ENCODE data around the gene ASH1L.

ASH1L gene

DNA sequence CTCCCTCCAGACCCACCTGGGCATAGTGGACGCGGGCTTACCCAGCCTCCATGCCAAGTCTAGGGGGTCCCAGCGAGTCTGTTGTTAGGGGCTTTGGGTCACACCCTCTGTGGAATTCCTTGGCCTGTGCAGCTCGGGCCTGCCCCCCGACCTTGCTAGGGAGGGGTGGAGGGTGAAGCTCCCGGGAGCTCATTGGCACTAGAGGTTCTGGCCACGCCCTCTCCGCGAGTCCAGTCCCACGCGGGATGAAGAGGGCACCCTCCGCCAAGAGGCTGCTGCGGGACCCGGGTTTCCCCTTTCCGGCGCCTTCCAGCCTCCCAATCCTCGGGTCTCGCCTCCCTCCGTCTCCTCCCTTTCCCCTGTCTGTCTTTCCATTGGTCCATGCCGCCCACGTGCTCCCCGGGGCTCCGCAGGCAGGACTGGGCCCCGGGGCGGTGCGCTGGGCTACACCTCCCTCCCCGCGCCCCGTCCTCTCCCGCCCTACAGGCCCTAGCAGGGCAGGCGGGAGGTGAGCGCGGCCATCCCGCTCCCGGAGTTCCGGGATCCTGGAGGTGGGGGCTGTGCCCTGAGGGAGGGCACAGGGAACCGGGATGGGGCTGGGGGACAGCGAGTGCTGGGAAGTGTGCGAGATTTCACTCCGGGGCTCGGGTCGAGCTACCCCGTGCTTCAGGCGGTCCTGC is 238.4 kb downstream of the ASH1L start (continued):
- TF ChIP-seq ZNF19 (tag by site-specific recombination; IDR thresholded peaks at IDR 0.05; ENCODE audit: low read depth) (no peak), ZNF660 (tag by site-specific recombination; IDR thresholded peaks at IDR 0.05) (no peak; the same call in 1 of the 2 replicates), ZNF707 (tag by site-specific recombination; IDR thresholded peaks at IDR 0.05) (no peak), ZNF423 (tag by site-specific recombination; IDR thresholded peaks at IDR 0.05) (peak; percentile 75), ZNF830 (tag by site-specific recombination; IDR thresholded peaks at IDR 0.05; ENCODE audit: low read depth) (no peak), ZNF621 (tag by site-specific recombination; IDR thresholded peaks at IDR 0.05) (no peak), EGR2 (tag by site-specific recombination; IDR thresholded peaks at IDR 0.05; ENCODE audit: low read depth) (peak; percentile 49), GLIS1 (tag by site-specific recombination; IDR thresholded peaks at IDR 0.05) (peak; percentile 69), OVOL3 (tag by site-specific recombination; IDR thresholded peaks at IDR 0.05) (peak; percentile 54; the same call in 1 of the 2 replicates), KLF1 (tag by site-specific recombination; IDR thresholded peaks at IDR 0.05) (peak; percentile 54; the same call in 1 of the 2 replicates)

DNA sequence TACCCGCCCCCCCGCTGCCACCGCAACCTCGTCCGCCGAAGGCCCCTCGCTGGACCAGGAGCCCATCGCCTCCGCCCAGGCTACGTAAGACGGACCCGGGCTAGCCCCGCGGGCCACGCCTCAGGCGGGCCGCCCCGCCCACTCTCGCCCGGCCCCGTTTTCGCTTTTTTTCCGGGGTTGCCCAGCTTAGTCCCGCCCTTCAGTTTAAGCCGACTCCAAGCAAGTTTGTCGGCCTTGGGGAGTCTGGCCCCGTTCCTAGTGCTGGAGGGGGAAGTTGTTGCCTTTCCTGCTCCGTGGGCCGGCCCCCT is 238.9 kb downstream of the ASH1L start:
- H3K9me3 ChIP-seq (ENCODE audit: control insufficient read depth, insufficient read depth, low read depth, low read length), result no peaks in the 10 kb centered on the region
- ChIA-PET POLR2A (interaction anchor here (0.6 to 4.4 kb wide), 19 partner anchors 10 to 286 kb away, joined by 3 to 32 read pairs (median 4); partner anchors contain the start of genes ASH1L, CLK2, ENTREP3 and FDPS), CTCF (interaction anchor here (0.5 to 8.4 kb wide), 20 partner anchors 13 to 292 kb away, joined by 3 to 77 read pairs (median 3); partner anchors contain the start of genes KRTCAP2, MTX1 and THBS3)
- peak overlapping the region; percentile 85 for H3K27ac ChIP-seq (ENCODE audit: extremely low read depth, low read depth, low read length)
- H3K4me3 ChIP-seq (ENCODE audit: low read depth, low read length), result peak overlapping the region; percentile 86
- H3K4me1 ChIP-seq (ENCODE audit: control insufficient read depth, insufficient read depth, low read length), result 0 out of 2 replicates have a peak, but pooled peaks cover 3% of the 10 kb centered on the region
- H3K36me3 ChIP-seq (ENCODE audit: control insufficient read depth in 2 of 2, insufficient read depth in 1 of 2, low read length in 2 of 2), result peaks cover 13 to 62% of the 10 kb centered on the region in 2 experiments; a peak in 2 of 3 replicates
- TF ChIP-seq, protein P1, sequence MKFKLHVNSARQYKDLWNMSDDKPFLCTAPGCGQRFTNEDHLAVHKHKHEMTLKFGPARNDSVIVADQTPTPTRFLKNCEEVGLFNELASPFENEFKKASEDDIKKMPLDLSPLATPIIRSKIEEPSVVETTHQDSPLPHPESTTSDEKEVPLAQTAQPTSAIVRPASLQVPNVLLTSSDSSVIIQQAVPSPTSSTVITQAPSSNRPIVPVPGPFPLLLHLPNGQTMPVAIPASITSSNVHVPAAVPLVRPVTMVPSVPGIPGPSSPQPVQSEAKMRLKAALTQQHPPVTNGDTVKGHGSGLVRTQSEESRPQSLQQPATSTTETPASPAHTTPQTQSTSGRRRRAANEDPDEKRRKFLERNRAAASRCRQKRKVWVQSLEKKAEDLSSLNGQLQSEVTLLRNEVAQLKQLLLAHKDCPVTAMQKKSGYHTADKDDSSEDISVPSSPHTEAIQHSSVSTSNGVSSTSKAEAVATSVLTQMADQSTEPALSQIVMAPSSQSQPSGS (tag by site-specific recombination; IDR thresholded peaks at IDR 0.05; ENCODE audit: low read depth), result no peak
- TF ChIP-seq ZNF2 (tag by site-specific recombination; IDR thresholded peaks at IDR 0.05), result no peak
- peak; percentile 74 for TF ChIP-seq KLF8 (tag by site-specific recombination; IDR thresholded peaks at IDR 0.05)
- TF ChIP-seq ZBTB17 (tag by site-specific recombination; IDR thresholded peaks at IDR 0.05), result no peak
- no peak for TF ChIP-seq ZNF48 (tag by site-specific recombination; IDR thresholded peaks at IDR 0.05)
- TF ChIP-seq, protein P2, sequence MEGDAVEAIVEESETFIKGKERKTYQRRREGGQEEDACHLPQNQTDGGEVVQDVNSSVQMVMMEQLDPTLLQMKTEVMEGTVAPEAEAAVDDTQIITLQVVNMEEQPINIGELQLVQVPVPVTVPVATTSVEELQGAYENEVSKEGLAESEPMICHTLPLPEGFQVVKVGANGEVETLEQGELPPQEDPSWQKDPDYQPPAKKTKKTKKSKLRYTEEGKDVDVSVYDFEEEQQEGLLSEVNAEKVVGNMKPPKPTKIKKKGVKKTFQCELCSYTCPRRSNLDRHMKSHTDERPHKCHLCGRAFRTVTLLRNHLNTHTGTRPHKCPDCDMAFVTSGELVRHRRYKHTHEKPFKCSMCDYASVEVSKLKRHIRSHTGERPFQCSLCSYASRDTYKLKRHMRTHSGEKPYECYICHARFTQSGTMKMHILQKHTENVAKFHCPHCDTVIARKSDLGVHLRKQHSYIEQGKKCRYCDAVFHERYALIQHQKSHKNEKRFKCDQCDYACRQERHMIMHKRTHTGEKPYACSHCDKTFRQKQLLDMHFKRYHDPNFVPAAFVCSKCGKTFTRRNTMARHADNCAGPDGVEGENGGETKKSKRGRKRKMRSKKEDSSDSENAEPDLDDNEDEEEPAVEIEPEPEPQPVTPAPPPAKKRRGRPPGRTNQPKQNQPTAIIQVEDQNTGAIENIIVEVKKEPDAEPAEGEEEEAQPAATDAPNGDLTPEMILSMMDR (tag by site-specific recombination; IDR thresholded peaks at IDR 0.05), result no peak
- no peak for TF ChIP-seq HOXD13 (CRISPR knock-in tag; IDR thresholded peaks at IDR 0.05; ENCODE audit: borderline replicate concordance)
- no peak for TF ChIP-seq ZFP41 (tag by site-specific recombination; IDR thresholded peaks at IDR 0.05; ENCODE audit: borderline replicate concordance)
- TF ChIP-seq ZNF747 (tag by site-specific recombination; IDR thresholded peaks at IDR 0.05), result no peak
- 0 out of 2 replicates have a peak, but pooled peaks have one; percentile 3 for TF ChIP-seq GLIS1 (tag by site-specific recombination; IDR thresholded peaks at IDR 0.05)
- TF ChIP-seq ZNF239 (tag by site-specific recombination; IDR thresholded peaks at IDR 0.05), result no peak
- no peak for TF ChIP-seq ZNF621 (tag by site-specific recombination; IDR thresholded peaks at IDR 0.05)
- no peak for TF ChIP-seq ZNF473 (tag by site-specific recombination; IDR thresholded peaks at IDR 0.05)
- TF ChIP-seq KLF9 (tag by site-specific recombination; IDR thresholded peaks at IDR 0.05; ENCODE audit: low read depth), result peak; percentile 86
- TF ChIP-seq ZSCAN30 (tag by site-specific recombination; IDR thresholded peaks at IDR 0.05), result no peak
- TF ChIP-seq ZNF157 (tag by site-specific recombination; IDR thresholded peaks at IDR 0.05), result no peak
- no peak for TF ChIP-seq GLI4 (tag by site-specific recombination; IDR thresholded peaks at IDR 0.05)
- no peak for TF ChIP-seq ZNF596 (tag by site-specific recombination; IDR thresholded peaks at IDR 0.05)
- no peak for TF ChIP-seq ZFHX2 (tag by site-specific recombination; conservative IDR thresholded peaks at IDR 0.05)
- TF ChIP-seq ZNF140 (tag by site-specific recombination; IDR thresholded peaks at IDR 0.05), result no peak
- TF ChIP-seq, protein P3, sequence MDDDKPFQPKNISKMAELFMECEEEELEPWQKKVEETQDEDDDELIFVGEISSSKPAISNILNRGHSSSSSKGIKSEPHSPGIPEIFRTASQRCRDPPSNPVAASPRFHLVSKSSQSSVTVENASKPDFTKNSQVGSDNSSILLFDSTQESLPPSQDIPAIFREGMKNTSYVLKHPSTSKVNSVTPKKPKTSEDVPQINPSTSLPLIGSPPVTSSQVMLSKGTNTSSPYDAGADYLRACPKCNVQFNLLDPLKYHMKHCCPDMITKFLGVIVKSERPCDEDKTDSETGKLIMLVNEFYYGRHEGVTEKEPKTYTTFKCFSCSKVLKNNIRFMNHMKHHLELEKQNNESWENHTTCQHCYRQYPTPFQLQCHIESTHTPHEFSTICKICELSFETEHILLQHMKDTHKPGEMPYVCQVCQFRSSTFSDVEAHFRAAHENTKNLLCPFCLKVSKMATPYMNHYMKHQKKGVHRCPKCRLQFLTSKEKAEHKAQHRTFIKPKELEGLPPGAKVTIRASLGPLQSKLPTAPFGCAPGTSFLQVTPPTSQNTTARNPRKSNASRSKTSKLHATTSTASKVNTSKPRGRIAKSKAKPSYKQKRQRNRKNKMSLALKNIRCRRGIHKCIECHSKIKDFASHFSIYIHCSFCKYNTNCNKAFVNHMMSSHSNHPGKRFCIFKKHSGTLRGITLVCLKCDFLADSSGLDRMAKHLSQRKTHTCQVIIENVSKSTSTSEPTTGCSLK (tag by site-specific recombination; IDR thresholded peaks at IDR 0.05), result no peak
- TF ChIP-seq MEIS1 (CRISPR knock-in tag; IDR thresholded peaks at IDR 0.05; ENCODE audit: borderline replicate concordance), result no peak
- no peak for TF ChIP-seq ZNF19 (tag by site-specific recombination; IDR thresholded peaks at IDR 0.05; ENCODE audit: low read depth)
- no peak for TF ChIP-seq ZNF146 (tag by site-specific recombination; IDR thresholded peaks at IDR 0.05)
- no peak for TF ChIP-seq ZNF664 (tag by site-specific recombination; IDR thresholded peaks at IDR 0.05)
- no peak for TF ChIP-seq ZNF707 (tag by site-specific recombination; IDR thresholded peaks at IDR 0.05)
- no peak for TF ChIP-seq ZNF133 (tag by site-specific recombination; IDR thresholded peaks at IDR 0.05)
- peak; percentile 63 for TF ChIP-seq KLF1 (tag by site-specific recombination; IDR thresholded peaks at IDR 0.05)
- no peak for TF ChIP-seq ZNF660 (tag by site-specific recombination; IDR thresholded peaks at IDR 0.05)
